PC-3 (cell line): ENCODE data around the gene IPCEF1. TPM values are rescaled to one million over a fixed set of nuclear protein-coding genes. Genes with fewer than 3 reads are reported as not detected.

ENCODE experiments used
- ATAC-seq: fragments of 200-7000 bp; cut with Tn5 transposase; 2 replicates; pipeline ENCODE4 v1.9.1; 2020; ENCODE audit warnings: mild to moderate bottlenecking, moderate library complexity
- BruUV-seq: library from RNA; stranded (reverse); fragments of 400-500 nt; replicated peaks from 2 replicates; lab custom pipeline; 2021; lab: Mats Ljungman, UMichigan
- CTCF ChIA-PET: fragments of 300-600 bp; sonication (Branson Sonifier 250); formaldehyde crosslinking; loops from one replicate; lab custom pipeline; 2022; ENCODE audit warnings: antibody characterized with exemption; lab: Charles Lee
- POLR2A ChIA-PET: fragments of 300-600 bp; sonication (Branson Sonifier 250); formaldehyde crosslinking; loops from one replicate; lab custom pipeline; 2022; ENCODE audit warnings: antibody characterized with exemption; ENCODE audit not compliant: unreplicated experiment; lab: Charles Lee
- DNase-seq: peaks from one replicate; pipeline ENCODE4 v3.0.0-alpha.2; 2015
- H2AFZ ChIP-seq: fragments of 300-600 bp; sonication (generic); 2 replicates; pipeline ENCODE4 v1.6.0; 2016; ENCODE audit warnings: antibody characterized with exemption, low read length
- H3F3A ChIP-seq: fragments of 300-600 bp; sonication (generic); one replicate; pipeline ENCODE4 v1.6.0; 2017; ENCODE audit warnings: antibody characterized with exemption, low read length, control low read depth, mild to moderate bottlenecking; ENCODE audit not compliant: unreplicated experiment
- H3K27ac ChIP-seq: fragments of 300-600 bp; sonication (generic); 2 replicates; pipeline ENCODE4 v1.5.1; 2016; ENCODE audit warnings: mild to moderate bottlenecking, low read length
- H3K27me3 ChIP-seq: fragments of 300-600 bp; sonication (generic); 2 replicates; pipeline ENCODE4 v1.6.1; 2016; ENCODE audit warnings: low read length, mixed read lengths
- H3K36me3 ChIP-seq: fragments of 300-600 bp; sonication (generic); 2 replicates; pipeline ENCODE4 v1.6.1; 2016; ENCODE audit warnings: low read depth, mixed run types, low read length, mixed read lengths
- H3K4me1 ChIP-seq: fragments of 300-600 bp; sonication (generic); 2 replicates; pipeline ENCODE4 v1.5.1; 2016; ENCODE audit warnings: low read length; ENCODE audit not compliant: insufficient read depth
- H3K4me2 ChIP-seq: fragments of 300-600 bp; sonication (generic); 2 replicates; pipeline ENCODE4 v1.6.0; 2016; ENCODE audit warnings: low read length
- H3K4me3 ChIP-seq: fragments of 300-600 bp; sonication (generic); 2 replicates; pipeline ENCODE4 v1.5.1; 2016; ENCODE audit warnings: mild to moderate bottlenecking, low read length, mixed read lengths
- H3K79me2 ChIP-seq: fragments of 300-600 bp; sonication (generic); 2 replicates; pipeline ENCODE4 v1.6.1; 2017; ENCODE audit warnings: low read length, mixed read lengths
- H3K9ac ChIP-seq: fragments of 300-600 bp; sonication (generic); 2 replicates; pipeline ENCODE4 v1.6.0; 2016; ENCODE audit warnings: mild to moderate bottlenecking, low read length
- H3K9me2 ChIP-seq: fragments of 300-600 bp; sonication (generic); replicated peaks from 2 replicates; pipeline ENCODE4 v1.6.1; 2016; ENCODE audit warnings: mixed run types, low read length, mixed read lengths
- H3K9me3 ChIP-seq: fragments of 300-600 bp; sonication (generic); 2 replicates; pipeline ENCODE4 v1.6.1; 2016; ENCODE audit warnings: low read length, mixed read lengths
- H4K20me1 ChIP-seq: fragments of 300-600 bp; sonication (generic); 2 replicates; pipeline ENCODE4 v1.6.1; 2016; ENCODE audit warnings: low read length, mixed read lengths
- CTCF ChIP-seq: fragments of 300-600 bp; sonication (generic); conservative IDR thresholded peaks from 2 replicates; pipeline ENCODE4 v1.5.1; 2017; ENCODE audit warnings: antibody characterized with exemption, low read depth, mild to moderate bottlenecking, low read length
- EZH2 ChIP-seq: fragments of 300-600 bp; sonication (generic); IDR thresholded peaks from one replicate; pipeline ENCODE4 v1.6.1; 2017; ENCODE audit warnings: antibody characterized with exemption, mild to moderate bottlenecking, low read length; ENCODE audit not compliant: unreplicated experiment
- EZH2phosphoT487 ChIP-seq: fragments of 300-600 bp; sonication (generic); IDR thresholded peaks from 2 replicates; pipeline ENCODE4 v1.6.1; 2018; ENCODE audit warnings: mild to moderate bottlenecking, antibody characterized with exemption, low read length, borderline replicate concordance
- intact Hi-C: fragments of 100-400 bp; cut with micrococcal nuclease; formaldehyde crosslinking; loops from 2 replicates; pipeline ENCODE4 v1.9.0; 2023
- total RNA-seq: library from RNA; depleted of rRNA; stranded (reverse); fragments of >200 nt; gene quantifications from 2 replicates; pipeline ENCODE4 v1.2.3, GENCODE V29; 2014

Gene IPCEF1
- total RNA-seq, 1 experiment from 2014 or later = 0.29 TPM

- TF ChIP-seq CTCF = no peak
- TF ChIP-seq EZH2phosphoT487 = no peak
- TF ChIP-seq EZH2 = no peak
- no TSS peak for BruUV-seq
- no peaks in the 10 kb centered on the region for H3F3A ChIP-seq
- no peaks in the 10 kb centered on the region for H4K20me1 ChIP-seq
- H2AFZ ChIP-seq = no peak overlapping the region
- no peaks in the 10 kb centered on the region for H3K4me1 ChIP-seq
- H3K27me3 ChIP-seq = no peaks in the 10 kb centered on the region
- POLR2A ChIA-PET = no interaction called here
- no peaks in the 10 kb centered on the region for H3K9me2 ChIP-seq
- no peak overlapping the region for H3K9ac ChIP-seq
- H3K4me2 ChIP-seq = no peak overlapping the region
- ATAC-seq = no peak
- DNase-seq = no peak
- intact Hi-C loops = no loop called here
- CTCF ChIA-PET = no interaction called here
- no peaks in the 10 kb centered on the region for H3K36me3 ChIP-seq
- H3K9me3 ChIP-seq = no peaks in the 10 kb centered on the region
- H3K27ac ChIP-seq = no peak overlapping the region
- no peak overlapping the region for H3K4me3 ChIP-seq
- no peaks in the 10 kb centered on the region for H3K79me2 ChIP-seq
Observed at GRCh38 chr6:154227862-154228520, 128.6 kb downstream of the IPCEF1 start.

DNA sequence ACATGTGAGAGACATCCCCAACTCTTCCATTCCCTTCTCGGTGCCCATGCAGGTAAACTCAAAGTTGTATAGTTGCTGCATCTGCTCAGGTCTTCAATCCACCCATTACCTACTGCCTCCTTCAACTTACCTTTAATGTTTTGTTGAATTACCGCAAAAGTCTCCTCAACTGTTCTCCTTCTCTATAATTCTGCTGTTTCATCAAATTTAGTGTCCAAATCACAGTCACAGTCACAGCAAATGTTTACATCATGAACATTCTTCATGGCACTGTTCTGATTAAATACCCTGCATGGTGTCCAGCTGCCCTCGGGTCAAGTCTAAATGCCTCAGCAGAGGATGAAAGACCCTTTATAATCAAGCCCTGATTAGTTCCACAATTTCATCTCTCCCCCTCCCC lies 130.1 kb downstream of the IPCEF1 start:
- ATAC-seq (no peak), DNase-seq (no peak)
- Histone ChIP-seq H3K4me2 (no peak overlapping the region), H3K36me3 (no peaks in the 10 kb centered on the region), H3K79me2 (no peaks in the 10 kb centered on the region), H4K20me1 (no peaks in the 10 kb centered on the region), H3K27me3 (no peaks in the 10 kb centered on the region), H3K9me2 (no peaks in the 10 kb centered on the region), H3K4me3 (no peak overlapping the region), H3F3A (no peaks in the 10 kb centered on the region), H3K9ac (no peak overlapping the region), H3K9me3 (no peaks in the 10 kb centered on the region), H3K4me1 (no peaks in the 10 kb centered on the region), H3K27ac (no peak overlapping the region), H2AFZ (no peak overlapping the region)
- TF ChIP-seq EZH2 = no peak
- TF ChIP-seq EZH2phosphoT487 = no peak
- TF ChIP-seq CTCF = no peak
- ChIA-PET POLR2A (no interaction called here), CTCF (no interaction called here)
- no TSS peak for BruUV-seq
- intact Hi-C loops = no loop called here

DNA sequence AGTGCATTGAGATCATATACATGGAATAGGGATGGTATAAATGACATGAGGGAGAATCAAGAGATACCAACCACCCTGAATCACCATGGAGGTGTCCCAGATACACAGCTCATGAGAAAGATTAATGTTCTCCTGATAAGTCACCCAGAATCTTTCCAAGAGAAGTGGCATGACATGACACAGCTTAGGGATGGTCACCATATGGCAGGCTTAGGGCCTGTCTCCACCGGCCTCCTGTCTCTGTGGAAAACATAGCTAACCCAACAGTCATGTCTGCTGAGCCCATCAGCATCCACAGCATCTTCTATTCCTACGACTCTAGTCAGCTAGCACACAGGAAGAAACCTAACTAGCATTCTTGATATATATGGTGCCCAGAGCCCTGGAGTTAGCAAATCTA lies 133.3 kb downstream of the IPCEF1 start:
- CTCF ChIA-PET = no interaction called here

More for the DNA sequence above, 133.3 kb downstream of the IPCEF1 start:
- POLR2A ChIA-PET = no interaction called here
- Histone ChIP-seq H3K4me3 (no peak overlapping the region), H4K20me1 (no peaks in the 10 kb centered on the region), H3K9me3 (no peaks in the 10 kb centered on the region), H3K4me1 (no peaks in the 10 kb centered on the region), H3K27ac (no peak overlapping the region), H3K79me2 (no peaks in the 10 kb centered on the region), H3K9me2 (no peaks in the 10 kb centered on the region), H3K4me2 (no peak overlapping the region), H3K9ac (no peak overlapping the region), H3F3A (no peaks in the 10 kb centered on the region), H3K36me3 (no peaks in the 10 kb centered on the region), H3K27me3 (peaks cover 15% of the 10 kb centered on the region), H2AFZ (no peak overlapping the region)
- BruUV-seq = no TSS peak
- ATAC-seq (no peak), DNase-seq (no peak)
- TF ChIP-seq CTCF (no peak), EZH2 (no peak), EZH2phosphoT487 (no peak)
- intact Hi-C loops = no loop called here
